Measurements from ENCODE around the gene NLRP2B. TPM values are rescaled to one million over a fixed set of nuclear protein-coding genes. Genes with fewer than 3 reads are reported as not detected.

The NLRP2B gene
- total RNA-seq, 1 donor from 2014 or later: not detected

GRCh38 chrX:57675320-57675719 lies 4.7 kb downstream of the NLRP2B start:
- H3K36me3 Mint-ChIP-seq (ENCODE audit: unreplicated experiment): no peaks in the 10 kb centered on the region
- H3K9me3 Mint-ChIP-seq (ENCODE audit: unreplicated experiment): no peaks in the 10 kb centered on the region
- H3K27me3 Mint-ChIP-seq (ENCODE audit: unreplicated experiment): no peaks in the 10 kb centered on the region
- no peak for TF ChIP-seq CTCF (IDR thresholded peaks at IDR 0.05; ENCODE audit: partially characterized antibody, unreplicated experiment)
- H3K4me1 Mint-ChIP-seq (ENCODE audit: low read depth, unreplicated experiment): no peaks in the 10 kb centered on the region
- H3K4me3 Mint-ChIP-seq (ENCODE audit: unreplicated experiment): no peak overlapping the region
- no peak overlapping the region for H3K27ac Mint-ChIP-seq (ENCODE audit: unreplicated experiment)
- DNase-seq: no peak

GRCh38 chrX:57674861-57675260 lies 5.2 kb downstream of the NLRP2B start:
- no peak overlapping the region for H3K4me3 Mint-ChIP-seq (ENCODE audit: unreplicated experiment)
- no peaks in the 10 kb centered on the region for H3K4me1 Mint-ChIP-seq (ENCODE audit: low read depth, unreplicated experiment)
- no peaks in the 10 kb centered on the region for H3K9me3 Mint-ChIP-seq (ENCODE audit: unreplicated experiment)
- TF ChIP-seq CTCF (IDR thresholded peaks at IDR 0.05; ENCODE audit: partially characterized antibody, unreplicated experiment): no peak
- no peaks in the 10 kb centered on the region for H3K36me3 Mint-ChIP-seq (ENCODE audit: unreplicated experiment)
- no peaks in the 10 kb centered on the region for H3K27me3 Mint-ChIP-seq (ENCODE audit: unreplicated experiment)
- H3K27ac Mint-ChIP-seq (ENCODE audit: unreplicated experiment): no peak overlapping the region
- DNase-seq: no peak

- Mint-ChIP-seq H3K27ac (ENCODE audit: unreplicated experiment) (no peak overlapping the region), H3K4me1 (ENCODE audit: low read depth, unreplicated experiment) (no peaks in the 10 kb centered on the region), H3K27me3 (ENCODE audit: unreplicated experiment) (no peaks in the 10 kb centered on the region), H3K9me3 (ENCODE audit: unreplicated experiment) (no peaks in the 10 kb centered on the region), H3K36me3 (ENCODE audit: unreplicated experiment) (no peaks in the 10 kb centered on the region), H3K4me3 (ENCODE audit: unreplicated experiment) (no peak overlapping the region)
- TF ChIP-seq CTCF (IDR thresholded peaks at IDR 0.05; ENCODE audit: partially characterized antibody, unreplicated experiment): no peak
- DNase-seq: no peak
These were observed 10.1 kb downstream of the NLRP2B start for GRCh38 chrX:57669961-57670360.

GRCh38 chrX:57667010-57667409 lies 13.1 kb downstream of the NLRP2B start:
- no peak for DNase-seq
- Mint-ChIP-seq H3K4me3 (ENCODE audit: unreplicated experiment) (no peak overlapping the region), H3K36me3 (ENCODE audit: unreplicated experiment) (no peaks in the 10 kb centered on the region), H3K27me3 (ENCODE audit: unreplicated experiment) (no peaks in the 10 kb centered on the region), H3K4me1 (ENCODE audit: low read depth, unreplicated experiment) (no peaks in the 10 kb centered on the region), H3K9me3 (ENCODE audit: unreplicated experiment) (no peaks in the 10 kb centered on the region), H3K27ac (ENCODE audit: unreplicated experiment) (no peak overlapping the region)
- no peak for TF ChIP-seq CTCF (IDR thresholded peaks at IDR 0.05; ENCODE audit: partially characterized antibody, unreplicated experiment)

GRCh38 chrX:57655065-57655464 lies 25.0 kb downstream of the NLRP2B start:
- no peak for TF ChIP-seq CTCF (IDR thresholded peaks at IDR 0.05; ENCODE audit: partially characterized antibody, unreplicated experiment)

More at GRCh38 chrX:57655065-57655464, 25.0 kb downstream of the NLRP2B start:
- no peak for DNase-seq
- Mint-ChIP-seq H3K36me3 (ENCODE audit: unreplicated experiment) (no peaks in the 10 kb centered on the region), H3K4me1 (ENCODE audit: low read depth, unreplicated experiment) (peaks cover 2% of the 10 kb centered on the region), H3K9me3 (ENCODE audit: unreplicated experiment) (no peaks in the 10 kb centered on the region), H3K27me3 (ENCODE audit: unreplicated experiment) (no peaks in the 10 kb centered on the region), H3K27ac (ENCODE audit: unreplicated experiment) (no peak overlapping the region), H3K4me3 (ENCODE audit: unreplicated experiment) (no peak overlapping the region)
